Limb (tissue), 2 donors: Measurements from ENCODE around the gene OR5M10.
"Not testable (repeated sequence)": the region's sequence is repeated elsewhere in the genome, so short reads cannot be mapped to it uniquely, and the experiment has no call there.

ENCODE experiments used
- DNase-seq, 2 donors: peaks; one replicate each; pipeline ENCODE4 v3.0.0-alpha.2; 2016; ENCODE audit errors: extremely low spot score in 2 of 2

The OR5M10 gene

DNA sequence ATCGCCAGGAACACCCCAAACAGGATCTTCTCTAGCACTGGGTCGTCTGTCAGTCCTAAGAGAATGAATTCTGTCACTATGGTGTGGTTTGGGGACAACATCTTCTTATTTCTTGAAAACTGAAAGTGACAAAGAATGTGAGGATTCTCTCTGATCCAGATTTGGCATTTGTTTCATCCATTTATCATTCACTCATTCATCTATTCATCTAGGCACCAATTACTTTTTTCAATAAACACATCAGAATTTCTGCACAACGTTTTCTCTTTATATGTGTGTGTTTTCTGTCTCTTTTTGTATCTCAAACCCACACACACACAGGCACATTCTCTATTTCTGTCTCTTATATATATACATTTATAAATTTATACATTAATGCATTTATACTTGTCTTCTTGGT, at the start of gene OR5M10:
Gene OR5M10 (minus strand): TSS at position 101 of the 400 bp plus-strand sequence. CDS start 0 bp downstream, at position 101.
- DNase-seq: no peak

- no peak for DNase-seq
Observed at GRCh38 chr11:56625946-56626345, 48.4 kb upstream of the OR5M10 start.

DNA sequence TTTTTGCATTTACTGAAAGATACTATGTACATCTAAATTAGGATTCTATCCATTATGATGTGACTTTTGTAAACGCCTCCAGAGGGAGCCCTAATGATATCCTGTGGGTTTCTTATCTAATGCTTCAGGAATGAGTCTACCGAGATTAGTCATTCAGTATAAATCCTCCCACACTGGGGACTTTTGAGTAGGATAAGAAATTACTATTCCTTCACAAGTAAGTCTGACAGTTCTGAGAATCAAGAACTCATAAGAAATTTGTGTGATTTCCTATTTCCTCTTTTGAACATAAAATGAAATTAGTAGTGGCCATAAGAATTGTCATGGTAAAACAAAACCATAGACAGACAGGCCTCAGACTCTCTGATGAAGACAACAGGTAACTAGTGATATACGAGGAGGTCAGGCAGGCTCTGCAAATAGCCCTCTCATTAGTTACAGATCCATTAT, 47.2 kb upstream of the OR5M10 start:
- DNase-seq: peak in 1 of 2 donors; percentile 21

DNA sequence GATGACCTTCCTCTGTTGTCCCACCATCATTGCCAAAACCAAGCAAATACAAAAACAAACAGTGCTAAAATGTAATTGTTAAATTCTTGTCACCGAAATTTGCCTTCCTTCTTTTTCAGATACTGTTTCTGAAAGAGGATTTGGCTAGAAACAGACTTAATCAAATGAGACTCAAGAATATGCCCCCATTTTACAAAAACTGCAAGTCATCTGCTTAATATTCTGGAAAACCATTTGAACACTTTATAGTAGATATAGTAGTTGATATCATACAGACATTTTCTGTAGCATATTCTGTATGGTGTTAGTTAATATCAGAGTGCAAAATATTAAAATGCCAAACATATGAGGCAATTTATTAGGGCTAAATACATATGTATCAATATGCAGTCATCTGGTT, 33.7 kb upstream of the OR5M10 start:
- DNase-seq: no peak

- not testable (repeated sequence) for DNase-seq
Observed at GRCh38 chr11:56592088-56592717, 14.7 kb upstream of the OR5M10 start.

- DNase-seq: no peak
Observed at GRCh38 chr11:56558574-56558973, 18.9 kb downstream of the OR5M10 start.

GRCh38 chr11:56554691-56555090, 22.8 kb downstream of the OR5M10 start:
- DNase-seq: not testable (repeated sequence)

DNA sequence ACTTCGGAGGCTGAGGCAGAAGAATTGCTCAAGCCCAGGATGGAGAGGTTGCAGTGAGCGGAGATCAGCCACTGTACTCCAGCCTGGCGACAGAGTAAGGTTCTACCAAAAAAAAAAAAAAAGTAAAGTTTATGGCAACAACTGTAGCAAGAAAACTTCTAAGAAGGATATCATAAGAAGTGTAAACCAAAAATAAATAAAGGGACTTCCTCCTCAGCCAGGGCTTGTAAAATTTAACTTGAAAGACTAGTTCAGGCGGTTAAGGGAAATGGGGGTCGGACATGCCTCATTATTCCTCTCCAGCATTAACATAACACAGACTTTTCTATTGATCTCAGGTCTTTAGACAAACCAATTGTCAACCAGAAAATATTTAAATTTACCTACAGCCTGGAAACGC, 32.0 kb downstream of the OR5M10 start:
- no peak for DNase-seq

GRCh38 chr11:56543739-56544138, 33.8 kb downstream of the OR5M10 start:
- DNase-seq: no peak

DNA sequence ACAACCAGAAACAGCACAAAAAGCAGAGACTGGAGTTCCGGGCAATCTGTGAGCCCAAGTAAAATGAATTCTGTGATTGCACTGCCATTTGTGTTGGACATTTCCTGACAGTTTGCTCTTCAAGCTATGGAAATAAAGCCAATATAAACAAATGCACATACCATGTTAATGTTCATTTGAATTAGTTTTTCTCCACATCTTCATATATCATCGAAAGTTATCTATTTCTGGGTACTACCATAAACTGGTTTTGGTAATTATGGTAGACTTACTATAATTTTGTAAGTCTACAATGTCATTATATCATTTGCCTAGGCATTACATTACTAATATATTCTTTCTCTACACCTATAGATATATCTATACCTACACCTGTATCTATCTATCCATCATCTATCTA, 34.4 kb downstream of the OR5M10 start, which contains the start of gene OR5M11:
Gene OR5M11 (minus strand): TSS at position 101 of the 400 bp plus-strand sequence. CDS start 0 bp downstream, at position 101.
- no peak for DNase-seq

GRCh38 chr11:56533054-56533740, 44.3 kb downstream of the OR5M10 start:
- no peak for DNase-seq

- DNase-seq: no peak
Observed at GRCh38 chr11:56531856-56532255, 45.7 kb downstream of the OR5M10 start.
